ENCODE results near the gene TGFB2.

Gene TGFB2

DNA sequence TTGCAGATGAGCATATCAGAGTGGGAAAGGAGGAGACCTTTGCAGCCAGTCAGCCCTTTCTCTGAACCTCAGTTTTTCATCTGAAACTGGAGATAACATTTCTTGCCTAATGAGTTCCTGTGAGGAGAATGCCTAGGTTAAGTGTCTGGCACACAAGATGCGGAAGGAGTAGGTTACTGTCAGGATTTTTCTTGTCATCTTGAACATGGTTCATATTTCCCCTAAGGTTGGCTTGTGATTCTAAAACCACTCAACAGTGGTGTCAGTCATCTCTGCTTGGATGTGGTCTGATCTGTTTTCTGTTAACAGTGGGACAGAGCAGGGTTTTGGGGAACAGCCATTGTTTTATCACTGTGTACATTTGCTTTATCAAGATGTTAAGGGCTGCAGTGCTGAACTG is 70.6 kb downstream of the TGFB2 start:
- Histone ChIP-seq H3K36me3 (no peaks in the 10 kb centered on the region), H3K4me1 (no peaks in the 10 kb centered on the region), H3K9me3 (no peaks in the 10 kb centered on the region), H3K27me3 (no peaks in the 10 kb centered on the region), H3K4me3 (ENCODE audit: low read depth, low read length) (no peak overlapping the region)
- TF ChIP-seq, protein P1, sequence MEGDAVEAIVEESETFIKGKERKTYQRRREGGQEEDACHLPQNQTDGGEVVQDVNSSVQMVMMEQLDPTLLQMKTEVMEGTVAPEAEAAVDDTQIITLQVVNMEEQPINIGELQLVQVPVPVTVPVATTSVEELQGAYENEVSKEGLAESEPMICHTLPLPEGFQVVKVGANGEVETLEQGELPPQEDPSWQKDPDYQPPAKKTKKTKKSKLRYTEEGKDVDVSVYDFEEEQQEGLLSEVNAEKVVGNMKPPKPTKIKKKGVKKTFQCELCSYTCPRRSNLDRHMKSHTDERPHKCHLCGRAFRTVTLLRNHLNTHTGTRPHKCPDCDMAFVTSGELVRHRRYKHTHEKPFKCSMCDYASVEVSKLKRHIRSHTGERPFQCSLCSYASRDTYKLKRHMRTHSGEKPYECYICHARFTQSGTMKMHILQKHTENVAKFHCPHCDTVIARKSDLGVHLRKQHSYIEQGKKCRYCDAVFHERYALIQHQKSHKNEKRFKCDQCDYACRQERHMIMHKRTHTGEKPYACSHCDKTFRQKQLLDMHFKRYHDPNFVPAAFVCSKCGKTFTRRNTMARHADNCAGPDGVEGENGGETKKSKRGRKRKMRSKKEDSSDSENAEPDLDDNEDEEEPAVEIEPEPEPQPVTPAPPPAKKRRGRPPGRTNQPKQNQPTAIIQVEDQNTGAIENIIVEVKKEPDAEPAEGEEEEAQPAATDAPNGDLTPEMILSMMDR (IDR thresholded peaks at IDR 0.05; ENCODE audit: low read depth, low read length), result no peak
- DNase-seq, result no peak

- Histone ChIP-seq H3K4me3 (ENCODE audit: low read depth, low read length) (no peak overlapping the region), H3K4me1 (no peaks in the 10 kb centered on the region), H3K9me3 (no peaks in the 10 kb centered on the region), H3K36me3 (no peaks in the 10 kb centered on the region), H3K27me3 (no peaks in the 10 kb centered on the region)
- DNase-seq, result no peak
- TF ChIP-seq, protein P1 (IDR thresholded peaks at IDR 0.05; ENCODE audit: low read depth, low read length), result no peak
These were observed 76.4 kb downstream of the TGFB2 start for GRCh38 chr1:218421531-218421930.

DNA sequence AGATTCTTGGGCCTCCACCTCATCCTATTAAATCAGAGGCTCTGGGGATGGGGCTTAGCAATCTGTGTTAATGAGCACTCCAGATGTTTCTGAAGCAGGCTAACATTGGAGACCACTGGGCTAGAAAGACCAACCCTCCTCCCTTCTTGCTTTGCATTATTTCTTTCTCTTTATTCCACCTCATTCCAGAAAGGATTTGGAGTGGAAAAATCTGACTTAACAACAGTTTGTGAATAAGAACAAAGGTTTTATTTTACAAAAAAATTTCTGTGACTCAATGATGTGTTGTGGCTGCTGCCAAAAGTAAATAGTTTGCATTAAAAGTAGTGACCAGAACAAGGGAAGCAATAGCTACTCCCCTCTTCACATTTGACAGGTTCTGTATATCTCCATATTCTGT is 79.4 kb downstream of the TGFB2 start:
- no peaks in the 10 kb centered on the region for H3K9me3 ChIP-seq

GRCh38 chr1:218425647-218426342 is 80.7 kb downstream of the TGFB2 start:
- Histone ChIP-seq H3K27me3 (no peaks in the 10 kb centered on the region), H3K36me3 (no peaks in the 10 kb centered on the region), H3K9me3 (no peaks in the 10 kb centered on the region), H3K4me1 (no peaks in the 10 kb centered on the region), H3K4me3 (ENCODE audit: low read depth, low read length) (no peak overlapping the region)
- TF ChIP-seq, protein P1 (IDR thresholded peaks at IDR 0.05; ENCODE audit: low read depth, low read length), result no peak
- no peak for DNase-seq

More for the DNA sequence above, 79.4 kb downstream of the TGFB2 start:
- no peaks in the 10 kb centered on the region for H3K36me3 ChIP-seq
- TF ChIP-seq, protein P1 (IDR thresholded peaks at IDR 0.05; ENCODE audit: low read depth, low read length), result no peak
- no peak for DNase-seq
- no peaks in the 10 kb centered on the region for H3K4me1 ChIP-seq
- H3K27me3 ChIP-seq, result no peaks in the 10 kb centered on the region
- H3K4me3 ChIP-seq (ENCODE audit: low read depth, low read length), result no peak overlapping the region

GRCh38 chr1:218426343-218426657 is 81.2 kb downstream of the TGFB2 start:
- Histone ChIP-seq H3K27me3 (no peaks in the 10 kb centered on the region), H3K9me3 (no peaks in the 10 kb centered on the region), H3K4me3 (ENCODE audit: low read depth, low read length) (no peak overlapping the region), H3K36me3 (no peaks in the 10 kb centered on the region), H3K4me1 (no peaks in the 10 kb centered on the region)
- TF ChIP-seq, protein P1 (IDR thresholded peaks at IDR 0.05; ENCODE audit: low read depth, low read length), result no peak
- no peak for DNase-seq

DNA sequence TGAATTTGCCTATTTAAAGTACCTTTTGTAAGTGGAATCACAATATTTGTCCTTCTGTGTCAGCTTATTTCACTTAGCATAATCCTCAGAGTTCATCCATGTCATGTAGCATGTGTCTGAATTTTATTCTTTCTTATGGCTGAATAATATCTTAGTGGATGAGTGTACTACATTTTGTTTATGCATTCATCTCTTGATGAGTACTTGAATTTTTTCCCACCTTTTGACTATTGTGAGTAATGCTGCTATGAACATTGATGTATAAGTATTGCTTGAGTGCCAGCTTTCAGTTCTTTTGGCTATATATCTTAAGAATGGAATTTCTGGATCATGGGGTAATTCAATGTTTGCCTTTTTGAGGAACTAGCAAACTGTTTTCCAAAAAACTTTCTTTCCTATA is 84.2 kb downstream of the TGFB2 start:
- Histone ChIP-seq H3K4me1 (no peaks in the 10 kb centered on the region), H3K4me3 (ENCODE audit: low read depth, low read length) (no peak overlapping the region), H3K9me3 (no peaks in the 10 kb centered on the region), H3K36me3 (no peaks in the 10 kb centered on the region), H3K27me3 (no peaks in the 10 kb centered on the region)
- DNase-seq, result no peak
- TF ChIP-seq, protein P1 (IDR thresholded peaks at IDR 0.05; ENCODE audit: low read depth, low read length), result no peak
